Muscle of back (tissue), 11 donors: Measurements from ENCODE around the gene ODAD2. TPM values are rescaled to one million over a fixed set of nuclear protein-coding genes. Genes with fewer than 3 reads are reported as not detected.

Experiments used
- DNase-seq, 3 donors: peaks; one replicate each; pipeline versions ENCODE4 v3.0.0 to v3.0.0-alpha.2; 2013
- polyA plus RNA-seq, 10 donors: library from polyadenylated mRNA; unstranded; fragments of 120-200 nt; gene quantifications; one replicate each; pipeline ENCODE4 v1.2.1, GENCODE V29; 2013; ENCODE audit not compliant: insufficient read length in 10 of 10

ODAD2 gene
- polyA plus RNA-seq, 10 donors: 0.52 to 1.9 (median 1.1) TPM

GRCh38 chr10:27770181-27770580 lies 228.7 kb downstream of the ODAD2 start:
- no peak for DNase-seq
